Activated T-cell treated with anti-CD3 and anti-CD28 coated beads, Interleukin-2, amount 50 U/mL, for 4 hours (primary cell): ENCODE results near the gene ZBTB7A. TPM values are rescaled to one million over a fixed set of nuclear protein-coding genes. Genes with fewer than 3 reads are reported as not detected.
A peak's percentile ranks its signal among the peaks of the same experiment; 100 is the strongest.

ENCODE experiments used
- ATAC-seq, 2 donors: fragments of 200-7000 bp; cut with Tn5 transposase; one replicate each; pipeline ENCODE4 v1.10.0; 2021
- DNase-seq: peaks from one replicate; pipeline ENCODE4 v3.0.0-alpha.2; 2020
- H3K27me3 Mint-ChIP-seq: one replicate; pipeline ENCODE4 v1.8.0; 2021; ENCODE audit warnings: low read depth, mixed read lengths
- H3K36me3 Mint-ChIP-seq: one replicate; pipeline ENCODE4 v1.8.0; 2022; ENCODE audit warnings: mixed read lengths; ENCODE audit not compliant: insufficient read depth
- H3K4me1 Mint-ChIP-seq: one replicate; pipeline ENCODE4 v1.8.0; 2021; ENCODE audit warnings: low read depth, mixed read lengths
- H3K4me3 Mint-ChIP-seq: one replicate; pipeline ENCODE4 v1.8.0; 2021; ENCODE audit warnings: mild to moderate bottlenecking, moderate library complexity, mixed read lengths
- H3K9me3 Mint-ChIP-seq: one replicate; pipeline ENCODE4 v1.8.0; 2021; ENCODE audit warnings: mixed read lengths
- total RNA-seq, 3 donors: library from RNA; stranded (reverse); gene quantifications; one replicate each; pipeline ENCODE4 v1.2.1, GENCODE V29; 2021

ZBTB7A gene
- total RNA-seq: 10 to 100 TPM; 46.6 to 49.6 (median 47.4) TPM

DNA sequence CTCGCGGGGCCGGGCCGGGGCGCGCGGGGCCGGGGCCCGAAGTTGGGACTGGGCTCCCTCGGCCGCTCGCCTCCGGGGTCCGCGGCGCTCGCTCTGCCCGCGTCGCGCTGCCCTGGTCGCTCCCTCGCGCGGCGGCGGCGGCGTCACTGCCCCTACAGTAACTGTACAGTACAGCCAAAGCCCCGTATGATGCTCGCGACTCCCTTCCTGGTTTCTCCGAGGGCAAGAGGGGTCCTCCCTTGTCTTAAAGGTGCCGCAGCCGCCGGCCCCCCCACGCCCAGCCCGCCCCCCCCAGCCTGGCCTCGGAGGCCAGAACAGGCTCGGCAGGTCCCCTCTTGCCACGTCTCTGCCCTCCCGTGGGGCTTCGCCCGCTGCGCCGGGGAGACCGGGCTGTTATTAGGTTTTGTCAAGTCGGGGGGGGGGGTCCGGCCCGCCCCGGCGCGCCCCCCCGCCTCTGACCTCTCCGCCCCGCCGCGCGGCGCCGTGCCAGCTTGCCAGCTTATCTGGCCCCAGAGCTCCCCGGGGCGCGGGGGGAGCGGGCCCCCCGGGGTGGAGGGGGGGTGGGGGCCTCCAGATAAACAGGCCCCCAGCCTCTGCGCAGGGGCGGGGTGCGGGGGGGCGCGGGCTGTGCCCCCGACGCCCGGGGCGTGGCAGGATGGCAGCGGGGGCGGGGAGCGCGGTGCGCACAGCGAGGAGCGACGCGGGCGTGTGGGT lies at the start of gene ZBTB7A:
TSS of gene ZBTB7A (minus strand) at position 218 of the 714 bp plus-strand sequence. CDS start 11,667 bp downstream, outside the sequence.
- Mint-ChIP-seq H3K4me1 (peaks cover 38% of the 10 kb centered on the region), H3K4me3 (peak within 1 kb of the TSS; percentile 84), H3K36me3 (peaks cover 3% of the 10 kb centered on the region), H3K9me3 (no peaks in the 10 kb centered on the region), H3K27me3 (no peaks in the 10 kb centered on the region)
- ATAC-seq (peak; percentile 27 to 33), DNase-seq (peak; percentile 71)

DNA sequence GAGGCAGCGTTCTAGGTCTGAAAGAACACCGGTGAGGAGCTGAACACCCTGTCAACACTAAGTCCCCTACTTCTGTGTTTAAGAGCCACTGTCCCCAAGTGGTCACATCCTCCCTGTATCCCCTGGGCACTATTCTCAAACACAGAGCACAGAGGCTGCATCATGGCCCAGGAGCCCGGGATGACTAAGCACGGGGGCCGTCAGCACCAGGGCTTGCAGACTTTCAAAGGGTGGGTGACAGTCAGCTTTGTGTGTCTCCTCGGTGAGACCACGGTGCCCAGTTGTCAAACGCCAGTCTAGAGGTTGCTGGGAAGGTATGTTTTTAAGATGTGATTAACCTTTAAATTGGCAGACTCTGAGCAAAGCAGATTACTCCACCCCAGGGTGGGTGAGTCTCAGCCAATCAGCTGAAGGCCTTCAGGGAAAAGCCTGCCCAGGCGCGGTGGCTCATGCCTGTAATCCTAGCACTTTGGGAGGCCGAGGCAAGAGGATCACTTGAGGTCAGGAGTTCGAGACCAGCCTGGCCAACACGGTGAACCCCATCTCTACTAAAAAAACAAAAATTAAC lies 49.2 kb upstream of the ZBTB7A start:
- DNase-seq (no peak), ATAC-seq (peak; percentile 46 to 49)
- H3K4me3 Mint-ChIP-seq: no peak overlapping the region

DNA sequence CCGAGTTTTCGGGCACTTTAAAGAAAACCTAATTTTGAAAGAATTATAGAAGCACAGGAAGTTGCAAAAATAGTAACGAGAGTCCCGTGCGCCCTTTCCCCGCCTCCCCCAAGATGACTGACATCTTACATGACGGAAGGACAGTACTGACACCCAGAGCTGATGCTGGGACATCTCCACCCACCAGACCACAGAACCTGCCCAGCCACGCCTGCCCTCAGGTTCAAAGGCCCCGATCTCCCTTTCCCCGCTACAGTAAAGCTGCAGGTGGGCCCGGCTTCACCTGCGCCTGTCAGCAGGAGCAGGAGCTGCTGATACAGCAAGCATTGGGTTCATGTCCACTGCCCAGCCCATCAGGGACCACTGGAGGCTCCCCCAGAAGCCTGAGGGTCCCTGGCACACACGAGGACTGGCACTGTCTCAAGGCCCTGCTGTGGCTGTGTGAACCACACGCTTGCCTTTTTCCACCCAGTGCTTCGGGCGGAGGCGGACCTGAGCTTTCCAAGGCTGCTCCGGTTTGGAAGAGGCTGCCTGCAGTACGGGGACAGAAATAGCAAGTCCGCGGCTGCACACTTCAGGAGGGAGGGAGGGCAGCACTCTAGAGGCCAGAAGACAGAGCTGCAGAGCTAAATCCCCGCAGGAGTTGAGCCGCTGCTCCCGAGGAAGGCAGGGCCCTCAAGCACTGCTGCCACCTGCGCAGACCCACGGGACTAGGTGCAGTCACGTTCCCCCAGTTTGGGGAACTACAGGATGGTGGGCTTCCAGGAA lies 48.5 kb upstream of the ZBTB7A start:
- H3K9me3 Mint-ChIP-seq: no peaks in the 10 kb centered on the region
- H3K4me1 Mint-ChIP-seq: peaks cover 34% of the 10 kb centered on the region
- DNase-seq (peak; percentile 33), ATAC-seq (peak; percentile 84 to 94)
- H3K36me3 Mint-ChIP-seq: peaks cover 12% of the 10 kb centered on the region
- H3K27me3 Mint-ChIP-seq: no peaks in the 10 kb centered on the region
- H3K4me3 Mint-ChIP-seq: peak overlapping the region; percentile 9

More for the DNA sequence above, 49.2 kb upstream of the ZBTB7A start:
- Mint-ChIP-seq H3K9me3 (no peaks in the 10 kb centered on the region), H3K36me3 (peaks cover 12% of the 10 kb centered on the region), H3K27me3 (no peaks in the 10 kb centered on the region), H3K4me1 (peaks cover 31% of the 10 kb centered on the region)

DNA sequence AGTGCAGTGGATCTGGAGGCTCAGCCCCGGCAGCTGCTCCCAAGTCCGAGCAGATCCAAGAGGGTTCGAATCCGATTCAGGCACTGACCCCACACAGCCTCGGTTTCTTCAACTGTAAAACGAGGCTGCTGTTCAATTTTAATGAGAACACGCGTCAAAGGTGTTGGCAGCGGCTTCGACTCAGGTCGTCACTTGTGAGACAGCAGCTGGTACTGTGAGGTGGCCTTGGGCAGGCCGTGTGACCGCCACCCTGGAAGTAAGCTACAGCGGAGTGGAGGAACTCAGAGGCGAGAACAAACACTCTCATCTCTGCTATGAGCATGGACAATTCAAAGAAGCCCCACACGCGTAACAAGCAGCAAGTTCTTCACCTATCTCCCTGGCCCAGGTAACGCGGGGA lies 47.5 kb upstream of the ZBTB7A start:
- Mint-ChIP-seq H3K9me3 (no peaks in the 10 kb centered on the region), H3K36me3 (peaks cover 11% of the 10 kb centered on the region), H3K4me1 (peaks cover 42% of the 10 kb centered on the region), H3K4me3 (no peak overlapping the region), H3K27me3 (no peaks in the 10 kb centered on the region)
- DNase-seq (no peak), ATAC-seq (no peak)

DNA sequence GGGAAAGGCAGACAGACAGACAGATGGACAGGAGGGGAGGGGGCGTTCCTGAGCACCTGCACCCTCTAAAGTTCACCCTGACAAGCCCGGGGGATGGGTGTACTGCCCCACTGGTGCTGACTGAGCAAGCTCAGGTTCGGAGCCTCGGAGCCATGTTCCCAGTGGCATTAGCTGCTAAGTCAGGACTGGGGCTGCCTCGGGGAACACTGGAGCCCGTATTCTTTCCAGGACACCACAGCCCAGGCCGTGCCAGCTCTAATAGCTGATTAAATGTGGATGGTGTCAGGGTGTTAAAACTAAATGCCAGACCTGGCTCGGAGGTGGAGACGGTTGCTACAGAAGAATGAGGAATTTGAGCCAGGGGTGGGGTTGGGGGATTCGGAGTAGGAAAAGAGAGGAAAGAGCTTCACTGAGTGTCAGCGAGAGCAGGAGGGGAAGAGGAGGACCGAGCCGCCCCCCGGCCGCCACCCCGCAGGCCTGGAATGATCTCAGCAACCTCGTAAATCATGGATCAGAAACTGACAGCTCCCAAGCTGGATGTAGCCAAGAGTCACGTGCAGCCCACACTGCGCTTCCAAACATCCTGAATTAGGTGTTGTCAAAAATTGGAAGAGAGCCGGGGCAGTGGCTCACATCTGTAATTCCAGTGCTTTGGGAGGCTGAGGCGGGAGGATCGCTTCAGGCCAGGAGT lies 46.8 kb upstream of the ZBTB7A start:
- no peaks in the 10 kb centered on the region for H3K27me3 Mint-ChIP-seq
- H3K9me3 Mint-ChIP-seq: no peaks in the 10 kb centered on the region
- ATAC-seq: no peak
- no peak overlapping the region for H3K4me3 Mint-ChIP-seq
- H3K36me3 Mint-ChIP-seq: peaks cover 15% of the 10 kb centered on the region
- peaks cover 49% of the 10 kb centered on the region for H3K4me1 Mint-ChIP-seq
- no peak for DNase-seq

DNA sequence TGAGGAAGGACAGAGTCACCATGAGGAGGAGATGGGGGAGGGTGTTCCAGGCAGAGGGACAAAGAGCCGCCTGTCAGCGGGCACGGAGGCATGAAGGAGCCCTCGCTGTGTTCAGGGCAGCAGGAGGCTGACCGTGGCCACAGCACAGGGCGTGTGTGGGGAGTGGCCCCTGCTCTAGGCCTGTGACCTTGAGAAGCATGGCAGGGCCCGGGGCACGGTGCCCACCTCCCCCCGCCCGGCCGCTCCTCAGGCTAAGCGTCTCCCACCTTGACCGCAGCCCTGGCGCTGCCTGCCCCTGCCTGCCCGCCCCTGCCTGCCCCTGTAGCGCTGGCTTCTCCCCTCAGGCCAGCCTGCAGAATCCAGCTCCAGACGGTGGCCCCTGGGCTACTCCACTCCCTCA lies 45.7 kb upstream of the ZBTB7A start:
- Mint-ChIP-seq H3K9me3 (no peaks in the 10 kb centered on the region), H3K4me1 (peaks cover 54% of the 10 kb centered on the region), H3K4me3 (no peak overlapping the region), H3K27me3 (no peaks in the 10 kb centered on the region), H3K36me3 (peaks cover 18% of the 10 kb centered on the region)
- DNase-seq (no peak), ATAC-seq (no peak)

DNA sequence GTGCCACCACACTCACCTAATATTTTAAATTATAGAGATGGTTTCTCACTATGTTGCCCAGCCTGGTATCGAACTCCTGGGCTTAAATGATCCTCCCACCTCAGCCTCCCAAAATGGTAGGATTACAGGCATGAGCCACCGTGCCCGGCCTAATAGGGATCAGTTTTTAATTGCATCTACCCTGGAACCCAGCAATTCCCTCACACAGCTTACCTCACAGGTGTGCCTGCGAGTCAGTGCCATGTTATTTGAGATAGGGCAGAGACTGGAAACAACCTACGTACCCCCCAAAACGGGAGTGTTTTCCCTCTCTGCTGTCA lies 42.9 kb upstream of the ZBTB7A start:
- Mint-ChIP-seq H3K9me3 (no peaks in the 10 kb centered on the region), H3K4me1 (peaks cover 61% of the 10 kb centered on the region), H3K27me3 (no peaks in the 10 kb centered on the region), H3K4me3 (no peak overlapping the region), H3K36me3 (peaks cover 20% of the 10 kb centered on the region)
- no peak for ATAC-seq
- DNase-seq: no peak

DNA sequence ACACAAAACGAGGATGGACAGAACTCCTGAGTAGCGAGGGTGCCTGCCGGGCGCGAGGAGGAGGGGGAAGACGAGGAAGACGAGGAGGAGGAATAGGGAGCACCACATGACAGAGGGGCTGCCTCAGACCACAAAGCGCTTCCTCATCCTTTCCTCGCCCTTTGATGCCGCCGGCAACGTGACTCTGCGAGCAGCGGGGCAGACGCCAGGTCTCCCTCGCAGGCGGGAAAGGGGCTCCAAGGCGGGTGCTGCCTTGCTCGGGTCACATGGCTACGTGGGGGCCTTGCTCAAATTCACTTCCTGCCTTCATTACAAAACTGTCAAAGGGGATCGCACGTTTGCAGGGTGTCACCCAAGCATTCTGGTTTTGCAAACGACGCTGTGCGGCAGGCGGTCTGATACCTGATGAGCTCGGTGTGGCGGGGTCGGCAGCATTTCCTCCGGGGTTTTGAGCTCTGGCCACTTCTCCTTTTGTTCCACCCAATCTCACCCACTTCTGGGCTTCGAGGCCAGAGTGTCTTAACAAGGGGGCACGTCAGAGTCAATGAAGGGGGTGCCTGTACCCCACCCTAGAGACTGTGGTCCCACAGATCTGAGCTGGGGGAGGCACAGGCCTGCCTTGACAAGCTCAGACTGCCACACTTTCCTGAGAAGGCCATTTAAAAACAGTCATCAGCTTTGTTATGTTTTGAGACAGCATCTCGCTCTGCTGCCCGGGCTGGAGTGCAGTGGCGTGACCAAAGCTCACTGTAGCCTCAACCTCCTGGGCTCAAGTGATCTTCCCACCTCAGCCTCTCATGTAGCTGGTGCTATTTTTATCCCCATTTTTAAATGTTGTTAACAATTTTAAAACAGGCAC lies 42.3 kb upstream of the ZBTB7A start:
- peaks cover 60% of the 10 kb centered on the region for H3K4me1 Mint-ChIP-seq
- DNase-seq: peak; percentile 68
- no peaks in the 10 kb centered on the region for H3K9me3 Mint-ChIP-seq
- H3K4me3 Mint-ChIP-seq: peak overlapping the region; percentile 45
- peak; percentile 56 to 60 for ATAC-seq
- no peaks in the 10 kb centered on the region for H3K27me3 Mint-ChIP-seq
- peaks cover 18% of the 10 kb centered on the region for H3K36me3 Mint-ChIP-seq

DNA sequence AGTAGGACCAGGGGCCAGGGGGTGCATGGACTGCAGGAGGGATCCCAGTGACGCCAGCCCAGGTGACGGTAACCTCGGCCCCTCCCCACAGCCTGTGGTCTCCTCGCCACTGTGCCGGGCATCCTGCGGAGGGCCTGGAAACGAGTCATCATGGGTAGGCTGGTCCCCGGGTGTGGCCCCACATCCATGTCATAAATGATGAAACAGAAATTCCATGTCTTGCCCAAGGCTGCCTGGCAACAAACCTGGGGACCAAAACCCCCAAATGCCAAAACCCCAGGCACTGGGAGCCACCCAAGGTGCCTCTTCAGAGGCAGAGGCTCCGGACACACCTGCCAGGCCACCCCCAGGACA lies 36.4 kb upstream of the ZBTB7A start:
- Mint-ChIP-seq H3K9me3 (no peaks in the 10 kb centered on the region), H3K4me3 (no peak overlapping the region), H3K4me1 (peaks cover 36% of the 10 kb centered on the region), H3K27me3 (no peaks in the 10 kb centered on the region), H3K36me3 (peaks cover 11% of the 10 kb centered on the region)
- no peak for ATAC-seq
- no peak for DNase-seq

DNA sequence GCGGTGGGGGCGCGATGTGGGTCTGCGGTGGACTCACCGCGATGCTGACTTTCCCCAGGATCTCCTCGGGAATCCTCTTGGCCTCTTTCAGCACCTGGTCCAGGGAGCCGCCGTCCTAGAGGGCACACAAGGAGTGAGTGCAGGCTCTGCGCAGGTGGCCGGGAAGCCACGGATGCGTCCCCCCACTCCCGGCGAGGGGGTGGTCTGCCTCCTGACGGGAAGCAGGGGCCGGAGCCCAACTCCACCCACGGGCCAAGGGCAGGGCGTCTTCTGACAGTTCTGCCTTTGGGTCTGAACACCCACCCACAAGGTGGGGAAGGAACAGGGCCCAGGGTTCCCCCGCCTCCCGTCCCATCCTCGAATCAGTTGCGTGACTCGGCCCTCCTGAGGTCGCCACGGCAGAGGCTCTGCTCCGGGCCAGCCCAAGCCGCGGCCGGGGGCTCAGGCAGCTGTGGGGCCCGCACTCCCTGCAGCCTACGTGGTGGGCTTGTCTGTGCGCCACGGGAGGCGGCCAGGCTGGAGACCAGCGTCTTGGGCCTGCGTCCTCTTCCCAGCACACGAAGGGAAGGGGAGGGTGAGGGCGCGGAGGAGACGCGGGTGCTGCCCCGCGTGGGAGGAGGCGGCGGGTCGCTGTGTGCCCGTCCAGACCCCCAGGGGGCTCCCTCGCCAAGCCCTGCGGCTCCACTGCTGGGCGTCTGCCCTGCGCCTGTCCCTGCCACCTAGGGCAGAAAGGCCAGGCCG lies 35.8 kb upstream of the ZBTB7A start:
- H3K36me3 Mint-ChIP-seq: peaks cover 7% of the 10 kb centered on the region
- ATAC-seq (no peak), DNase-seq (no peak)
- no peak overlapping the region for H3K4me3 Mint-ChIP-seq
- no peaks in the 10 kb centered on the region for H3K9me3 Mint-ChIP-seq
- H3K4me1 Mint-ChIP-seq: peaks cover 32% of the 10 kb centered on the region
- no peaks in the 10 kb centered on the region for H3K27me3 Mint-ChIP-seq

DNA sequence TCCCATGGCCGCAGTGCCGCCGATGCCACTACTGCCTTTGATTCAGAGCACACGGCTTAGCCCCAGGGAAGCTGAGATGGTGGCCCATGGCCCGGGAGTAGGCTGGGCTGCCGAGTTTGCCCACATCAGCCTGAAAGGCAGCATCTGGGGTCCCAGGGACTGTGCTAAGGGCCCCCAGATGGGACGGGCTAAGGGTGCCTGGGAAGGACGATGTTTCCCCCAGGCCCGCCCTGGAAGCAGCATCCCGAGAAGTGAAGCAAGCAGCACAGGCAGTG lies 34.7 kb upstream of the ZBTB7A start:
- H3K36me3 Mint-ChIP-seq: peaks cover 5% of the 10 kb centered on the region
- H3K4me1 Mint-ChIP-seq: peaks cover 25% of the 10 kb centered on the region
- no peak for DNase-seq
- no peaks in the 10 kb centered on the region for H3K27me3 Mint-ChIP-seq
- ATAC-seq: no peak
- H3K9me3 Mint-ChIP-seq: no peaks in the 10 kb centered on the region
- H3K4me3 Mint-ChIP-seq: no peak overlapping the region

DNA sequence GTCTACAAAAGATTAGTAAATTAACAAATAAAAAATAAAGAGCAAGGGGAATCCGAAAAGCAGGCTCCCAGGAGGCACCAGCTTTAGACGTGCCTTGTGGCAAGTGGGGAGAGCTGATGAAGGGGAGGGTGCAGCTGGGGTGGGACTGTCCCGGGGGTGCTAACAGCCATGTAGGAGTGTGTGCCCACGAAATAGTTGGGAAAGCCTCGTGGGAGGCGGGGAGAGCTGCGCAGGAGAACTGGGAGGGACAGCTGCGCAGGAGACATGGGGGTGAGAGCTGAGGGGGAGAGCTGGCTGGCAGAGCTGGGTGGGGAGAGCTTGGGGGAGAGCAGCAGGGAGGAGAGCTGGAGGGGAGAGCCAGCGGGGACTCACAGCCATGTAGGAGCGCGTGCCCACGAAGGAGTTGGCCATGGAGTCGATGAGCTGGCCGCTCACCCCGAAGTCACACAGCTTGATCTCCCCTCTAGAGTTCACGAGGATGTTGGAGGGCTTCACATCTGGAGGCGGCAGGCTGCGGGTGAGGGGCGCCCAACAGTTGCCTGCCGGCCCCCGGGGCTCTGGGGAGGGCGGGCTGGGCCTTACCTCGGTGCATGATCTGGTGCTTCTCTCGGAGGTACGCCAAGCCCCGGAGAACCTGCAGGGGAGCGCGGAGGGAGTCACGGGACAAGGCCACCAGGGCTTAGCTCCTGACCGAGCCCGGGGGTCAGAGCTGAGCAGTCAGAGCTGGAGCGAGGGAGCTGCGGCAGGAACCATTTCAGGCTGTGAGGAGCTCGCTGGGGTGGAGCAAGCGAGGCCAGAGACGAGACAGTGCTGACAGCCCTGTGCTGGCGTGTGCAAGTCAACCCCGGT lies 34.2 kb upstream of the ZBTB7A start:
- Mint-ChIP-seq H3K4me1 (peaks cover 23% of the 10 kb centered on the region), H3K4me3 (no peak overlapping the region), H3K9me3 (no peaks in the 10 kb centered on the region), H3K36me3 (peaks cover 7% of the 10 kb centered on the region), H3K27me3 (no peaks in the 10 kb centered on the region)
- DNase-seq (no peak), ATAC-seq (no peak)
